Lower lobe of right lung (tissue), 2 donors: Measurements from ENCODE around the gene PIF1. TPM values are rescaled to one million over a fixed set of nuclear protein-coding genes. Genes with fewer than 3 reads are reported as not detected.

Experiments used
- ATAC-seq, 2 donors: fragments of 200-7000 bp; cut with Tn5 transposase; one replicate each; pipeline ENCODE4 v1.9.1; 2020 to 2022; ENCODE audit warnings: mild to moderate bottlenecking in 2 of 2, moderate library complexity in 2 of 2
- DNase-seq: peaks from one replicate; pipeline ENCODE4 v3.0.0-alpha.2; 2020
- H3K27ac ChIP-seq: fragments of 200-600 bp; one replicate; pipeline ENCODE4 v1.8.0; 2022
- H3K27me3 ChIP-seq: fragments of 200-600 bp; one replicate; pipeline ENCODE4 v1.8.0; 2022; ENCODE audit warnings: low read depth
- H3K36me3 ChIP-seq: fragments of 200-600 bp; one replicate; pipeline ENCODE4 v1.8.0; 2022; ENCODE audit warnings: mild to moderate bottlenecking
- H3K4me1 ChIP-seq: fragments of 200-600 bp; one replicate; pipeline ENCODE4 v1.8.0; 2022
- H3K4me3 ChIP-seq: fragments of 200-600 bp; one replicate; pipeline ENCODE4 v1.8.0; 2022; ENCODE audit warnings: mild to moderate bottlenecking
- H3K9me3 ChIP-seq: fragments of 200-600 bp; one replicate; pipeline ENCODE4 v1.8.0; 2022
- CTCF ChIP-seq: fragments of 200-600 bp; IDR thresholded peaks from one replicate; pipeline ENCODE4 v1.8.0; 2022; ENCODE audit warnings: antibody characterized with exemption, mild to moderate bottlenecking
- intact Hi-C: fragments of 100-400 bp; cut with DNase I; formaldehyde crosslinking; loops from one replicate; pipeline ENCODE4 v1.11.0; 2022
- total RNA-seq: library from RNA; stranded (reverse); fragmentation: NEBNext Ultra II Directional; extraction: Animal tissue kit (Norgen Biotek cat#: 25700); gene quantifications from one replicate; pipeline ENCODE4 v1.2.1, GENCODE V29; 2021
- donor health status: DM: no; HTN: yes; CAD: no; lungs with severe emphysema.

The PIF1 gene
- total RNA-seq, 1 donor from 2014 or later: 1.4 TPM

DNA sequence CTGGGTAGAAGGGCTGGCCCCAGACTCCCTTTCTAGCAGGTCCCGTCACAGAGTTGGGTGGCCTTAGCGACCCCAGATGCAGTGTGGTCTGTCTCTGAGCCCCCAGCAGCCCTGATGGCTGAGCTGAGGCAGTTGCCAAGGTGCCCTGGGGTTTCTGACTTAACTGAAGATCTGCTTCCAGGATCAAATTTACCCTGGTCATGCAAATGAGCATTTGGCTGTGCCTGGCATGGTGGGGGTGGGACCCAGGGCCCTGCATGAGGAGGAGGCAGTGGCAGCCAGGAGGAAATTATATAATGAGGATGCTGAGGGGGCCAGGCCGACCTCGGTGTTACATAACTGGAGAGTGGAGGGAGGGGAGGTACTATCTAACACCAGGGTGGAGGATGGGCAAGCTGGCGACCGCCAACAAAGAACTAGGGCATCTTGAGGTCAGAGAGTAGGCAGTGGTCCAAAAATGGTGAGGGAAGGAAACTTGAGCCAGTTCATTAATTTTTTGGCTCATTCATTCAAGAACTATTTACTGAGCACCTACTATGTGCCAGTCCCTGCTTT is 32.7 kb upstream of the PIF1 start:
- no peak for ATAC-seq
- no peak for TF ChIP-seq CTCF
- Histone ChIP-seq H3K27me3 (no peaks in the 10 kb centered on the region), H3K4me1 (peaks cover 83% of the 10 kb centered on the region), H3K9me3 (no peaks in the 10 kb centered on the region), H3K36me3 (peaks cover 86% of the 10 kb centered on the region), H3K27ac (peak overlapping the region; percentile 61), H3K4me3 (no peak overlapping the region)
- no peak for DNase-seq
- intact Hi-C loops: no loop called here

DNA sequence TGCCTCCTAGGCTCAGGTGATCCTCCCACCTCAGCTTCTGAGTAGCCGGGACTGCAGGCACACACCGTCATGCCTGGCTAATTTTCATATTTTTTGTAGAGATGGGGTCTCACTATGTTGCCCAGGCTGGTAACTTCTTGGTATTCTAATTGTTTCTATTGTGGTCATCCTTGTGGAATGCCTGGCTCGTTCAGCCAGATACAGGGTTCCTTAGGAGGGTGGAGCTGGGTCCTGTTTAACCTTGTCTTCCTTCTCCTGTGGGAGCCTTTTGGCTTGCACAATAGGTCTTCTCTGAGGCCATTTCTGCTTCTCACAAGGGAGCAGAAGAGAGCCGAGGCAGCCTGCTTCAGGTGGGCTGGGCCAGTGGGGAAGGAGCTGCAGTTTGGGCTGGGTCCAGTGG is 32.0 kb upstream of the PIF1 start:
- Histone ChIP-seq H3K4me3 (no peak overlapping the region), H3K27me3 (no peaks in the 10 kb centered on the region), H3K36me3 (peaks cover 79% of the 10 kb centered on the region), H3K4me1 (peaks cover 89% of the 10 kb centered on the region), H3K27ac (peak overlapping the region; percentile 61), H3K9me3 (no peaks in the 10 kb centered on the region)
- ATAC-seq (no peak), DNase-seq (no peak)
- TF ChIP-seq CTCF: no peak
- intact Hi-C loops: no loop called here

DNA sequence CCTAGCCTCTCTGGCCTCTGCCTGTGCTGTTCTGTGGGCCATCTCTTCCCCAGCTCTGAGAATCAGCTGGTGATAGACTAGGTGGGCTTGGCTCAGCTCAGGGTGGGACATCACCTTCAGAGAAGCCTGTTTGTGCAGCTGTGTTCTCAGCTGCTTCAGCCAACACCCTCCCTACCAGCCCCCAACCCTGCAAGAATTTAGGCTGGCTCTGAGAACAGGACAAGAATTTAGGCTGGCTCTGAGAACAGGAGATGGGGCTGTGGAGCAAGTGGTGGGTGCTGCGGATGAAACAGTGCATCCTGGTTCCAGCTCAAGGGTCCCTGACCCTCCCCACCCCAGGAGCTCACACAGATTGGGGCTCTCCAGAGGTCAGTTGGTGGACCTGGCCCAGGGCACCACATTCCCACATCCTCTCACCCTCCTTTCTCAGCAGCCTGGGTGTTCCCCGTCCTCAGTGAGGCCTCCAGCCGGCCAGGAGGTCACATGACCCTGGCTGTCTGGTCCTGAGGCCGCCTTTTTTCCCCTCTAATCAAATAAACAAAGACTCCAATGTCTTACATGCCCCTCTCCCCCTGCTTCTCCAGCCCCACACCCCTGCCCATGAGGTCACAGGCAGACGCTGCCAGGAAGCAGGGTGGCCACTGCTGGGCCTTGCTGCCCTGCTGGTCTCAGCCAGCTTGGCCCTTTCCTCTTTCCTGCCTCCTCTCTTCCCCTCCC is 31.1 kb upstream of the PIF1 start:
- H3K4me1 ChIP-seq: peaks cover 94% of the 10 kb centered on the region
- H3K27me3 ChIP-seq: no peaks in the 10 kb centered on the region
- no peak overlapping the region for H3K4me3 ChIP-seq
- H3K9me3 ChIP-seq: no peaks in the 10 kb centered on the region
- DNase-seq (no peak), ATAC-seq (peak; percentile 51 to 61)
- no peak for TF ChIP-seq CTCF
- peak overlapping the region; percentile 61 for H3K27ac ChIP-seq
- intact Hi-C loops: no loop called here
- peaks cover 71% of the 10 kb centered on the region for H3K36me3 ChIP-seq

DNA sequence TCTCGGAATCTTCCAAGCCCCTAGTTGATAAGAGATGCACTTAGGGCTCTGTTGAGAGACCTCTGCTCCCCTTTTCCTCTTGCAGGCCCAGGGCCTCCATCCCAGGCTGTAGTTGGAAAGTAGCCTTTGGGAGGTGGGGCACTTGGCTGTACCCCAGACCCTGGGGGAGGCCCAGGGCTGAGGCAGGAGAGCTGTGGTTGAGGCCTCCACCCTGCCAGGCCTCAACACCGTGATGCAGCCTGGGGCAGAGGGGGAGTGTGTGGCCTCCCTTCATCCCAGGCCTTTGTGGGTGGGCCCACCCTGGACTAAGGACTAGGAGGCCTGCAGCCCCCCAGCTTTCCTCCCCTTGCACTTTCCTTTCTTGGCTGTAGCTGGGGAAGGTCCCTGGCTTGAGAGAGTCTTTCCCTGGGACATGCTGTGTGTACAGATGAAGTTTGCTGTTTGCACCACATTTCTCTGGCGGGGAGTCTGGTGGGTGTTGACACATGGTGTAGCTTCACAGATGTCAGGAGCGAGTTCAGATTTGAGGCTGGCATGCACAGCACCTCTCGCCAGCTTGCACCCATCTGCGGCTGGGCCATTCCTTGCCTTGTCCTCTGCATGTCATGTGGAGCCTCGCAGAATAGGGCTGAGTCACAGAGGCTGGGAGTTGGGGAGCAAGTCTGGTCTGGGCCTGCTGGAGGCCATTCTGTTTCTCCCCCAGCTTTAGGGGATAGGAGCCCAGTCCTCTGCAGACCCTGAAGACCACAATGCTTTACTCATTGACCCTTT is 29.9 kb upstream of the PIF1 start:
- Histone ChIP-seq H3K4me1 (peaks cover 94% of the 10 kb centered on the region), H3K27me3 (no peaks in the 10 kb centered on the region), H3K36me3 (peaks cover 69% of the 10 kb centered on the region), H3K9me3 (no peaks in the 10 kb centered on the region), H3K4me3 (no peak overlapping the region), H3K27ac (peak overlapping the region; percentile 65)
- ATAC-seq (peak; percentile 6 to 18), DNase-seq (no peak)
- no peak for TF ChIP-seq CTCF
- intact Hi-C loops: no loop called here

DNA sequence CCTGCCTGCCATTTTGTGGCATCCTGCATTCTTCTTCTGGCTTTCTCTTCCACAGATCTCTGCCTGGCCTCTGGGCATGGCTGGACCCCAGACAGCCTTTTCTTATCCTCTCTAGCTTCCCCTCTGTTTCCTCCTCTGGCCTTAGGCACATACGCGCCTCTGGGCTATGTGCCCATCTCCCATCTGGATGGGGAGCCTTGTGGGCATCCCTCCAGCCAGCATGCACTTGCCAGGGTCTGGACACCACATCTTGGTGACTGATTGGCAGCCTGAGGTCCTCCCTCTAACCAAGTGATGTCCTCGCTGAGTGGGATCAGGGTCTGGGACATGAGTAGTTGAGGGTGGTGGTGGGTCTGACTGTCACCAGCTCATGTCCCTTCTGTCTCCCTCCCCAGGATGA is 29.1 kb upstream of the PIF1 start:
- no peak for DNase-seq
- Histone ChIP-seq H3K4me3 (no peak overlapping the region), H3K4me1 (peaks cover 94% of the 10 kb centered on the region), H3K9me3 (no peaks in the 10 kb centered on the region), H3K36me3 (peaks cover 69% of the 10 kb centered on the region), H3K27me3 (no peaks in the 10 kb centered on the region), H3K27ac (peak overlapping the region; percentile 65)
- TF ChIP-seq CTCF: no peak
- intact Hi-C loops: no loop called here
- ATAC-seq: no peak
